ENCODE data around the gene ATXN3L.

DNA sequence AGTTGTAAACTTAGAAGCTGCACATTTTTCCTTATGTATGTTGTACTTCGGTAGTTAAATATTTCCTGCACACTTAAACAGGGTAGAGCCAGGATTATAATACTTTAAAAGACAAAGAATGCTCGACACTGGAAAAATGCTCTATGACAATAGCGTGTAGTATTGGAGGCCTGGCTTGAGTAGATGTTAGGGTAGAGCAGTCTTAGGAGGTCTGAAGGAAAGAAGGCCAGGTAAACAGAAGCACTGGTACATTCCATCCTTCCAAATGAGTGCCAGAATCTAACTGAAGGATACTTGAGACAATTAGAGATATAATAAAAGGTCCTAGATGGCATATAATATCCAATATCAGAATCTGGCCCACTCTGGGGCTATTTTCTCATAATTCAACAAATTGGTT is 42.3 kb downstream of the ATXN3L start:
- TF ChIP-seq, protein P1, sequence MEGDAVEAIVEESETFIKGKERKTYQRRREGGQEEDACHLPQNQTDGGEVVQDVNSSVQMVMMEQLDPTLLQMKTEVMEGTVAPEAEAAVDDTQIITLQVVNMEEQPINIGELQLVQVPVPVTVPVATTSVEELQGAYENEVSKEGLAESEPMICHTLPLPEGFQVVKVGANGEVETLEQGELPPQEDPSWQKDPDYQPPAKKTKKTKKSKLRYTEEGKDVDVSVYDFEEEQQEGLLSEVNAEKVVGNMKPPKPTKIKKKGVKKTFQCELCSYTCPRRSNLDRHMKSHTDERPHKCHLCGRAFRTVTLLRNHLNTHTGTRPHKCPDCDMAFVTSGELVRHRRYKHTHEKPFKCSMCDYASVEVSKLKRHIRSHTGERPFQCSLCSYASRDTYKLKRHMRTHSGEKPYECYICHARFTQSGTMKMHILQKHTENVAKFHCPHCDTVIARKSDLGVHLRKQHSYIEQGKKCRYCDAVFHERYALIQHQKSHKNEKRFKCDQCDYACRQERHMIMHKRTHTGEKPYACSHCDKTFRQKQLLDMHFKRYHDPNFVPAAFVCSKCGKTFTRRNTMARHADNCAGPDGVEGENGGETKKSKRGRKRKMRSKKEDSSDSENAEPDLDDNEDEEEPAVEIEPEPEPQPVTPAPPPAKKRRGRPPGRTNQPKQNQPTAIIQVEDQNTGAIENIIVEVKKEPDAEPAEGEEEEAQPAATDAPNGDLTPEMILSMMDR (IDR thresholded peaks at IDR 0.05 in 2 of 3, conservative IDR thresholded peaks at IDR 0.05 in 1 of 3; ENCODE audit: borderline replicate concordance in 1 of 3, insufficient read depth in 1 of 3, low read depth in 2 of 3, low read length in 2 of 3) = no peak
- TF ChIP-seq, protein P2, sequence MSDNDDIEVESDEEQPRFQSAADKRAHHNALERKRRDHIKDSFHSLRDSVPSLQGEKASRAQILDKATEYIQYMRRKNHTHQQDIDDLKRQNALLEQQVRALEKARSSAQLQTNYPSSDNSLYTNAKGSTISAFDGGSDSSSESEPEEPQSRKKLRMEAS (IDR thresholded peaks at IDR 0.05) = no peak
- TF ChIP-seq POLR2AphosphoS5 (IDR thresholded peaks at IDR 0.05; ENCODE audit: low read depth, low read length) (no peak), SIN3A (IDR thresholded peaks at IDR 0.05; ENCODE audit: low read depth) (no peak), YY1 (IDR thresholded peaks at IDR 0.05; ENCODE audit: extremely low read depth, insufficient replicate concordance, low read depth, low read length) (no peak)
